Central memory CD8-positive, alpha-beta T cell (primary cell): Measurements from ENCODE around the gene KCNK16.

Experiments
- ATAC-seq: fragments of 150-1000 bp; cut with Tn5 transposase; replicated peaks from 2 replicates; pipeline ENCODE4 v1.10.0; 2022; ENCODE audit warnings: mild to moderate bottlenecking, moderate FRiP score, moderate number of reproducible peaks; ENCODE audit not compliant: poor library complexity, severe bottlenecking; ENCODE audit errors: extremely low read depth
- DNase-seq, 2 donors: peaks; one replicate each; pipeline ENCODE4 v3.0.0; 2021; ENCODE audit warnings: low spot score in 2 of 2
- H3K27ac Mint-ChIP-seq: one replicate; pipeline ENCODE4 v1.8.0; 2022; ENCODE audit warnings: low read depth, mild to moderate bottlenecking, moderate library complexity, mixed read lengths
- H3K27me3 Mint-ChIP-seq: one replicate; pipeline ENCODE4 v1.8.0; 2022; ENCODE audit warnings: mixed read lengths
- H3K36me3 Mint-ChIP-seq: one replicate; pipeline ENCODE4 v1.8.0; 2022; ENCODE audit warnings: mild to moderate bottlenecking, moderate library complexity, mixed read lengths; ENCODE audit not compliant: insufficient read depth
- H3K4me1 Mint-ChIP-seq: one replicate; pipeline ENCODE4 v1.8.0; 2022; ENCODE audit warnings: mixed read lengths
- H3K4me3 Mint-ChIP-seq: one replicate; pipeline ENCODE4 v1.8.0; 2022; ENCODE audit warnings: mild to moderate bottlenecking, moderate library complexity, mixed read lengths
- H3K9me3 Mint-ChIP-seq: one replicate; pipeline ENCODE4 v1.8.0; 2022; ENCODE audit warnings: mixed read lengths

The KCNK16 gene

GRCh38 chr6:39276379-39276995, 46.0 kb downstream of the KCNK16 start:
- ATAC-seq: no peak
- Mint-ChIP-seq H3K9me3 (no peaks in the 10 kb centered on the region), H3K27me3 (peaks cover 15% of the 10 kb centered on the region), H3K4me3 (no peak overlapping the region), H3K4me1 (no peaks in the 10 kb centered on the region), H3K36me3 (no peaks in the 10 kb centered on the region), H3K27ac (no peak overlapping the region)
- no peak for DNase-seq

GRCh38 chr6:39274903-39275302, 47.6 kb downstream of the KCNK16 start:
- no peak for ATAC-seq
- Mint-ChIP-seq H3K4me1 (no peaks in the 10 kb centered on the region), H3K9me3 (no peaks in the 10 kb centered on the region), H3K4me3 (no peak overlapping the region), H3K27me3 (peaks cover 9% of the 10 kb centered on the region), H3K27ac (no peak overlapping the region), H3K36me3 (no peaks in the 10 kb centered on the region)
- DNase-seq: no peak

DNA sequence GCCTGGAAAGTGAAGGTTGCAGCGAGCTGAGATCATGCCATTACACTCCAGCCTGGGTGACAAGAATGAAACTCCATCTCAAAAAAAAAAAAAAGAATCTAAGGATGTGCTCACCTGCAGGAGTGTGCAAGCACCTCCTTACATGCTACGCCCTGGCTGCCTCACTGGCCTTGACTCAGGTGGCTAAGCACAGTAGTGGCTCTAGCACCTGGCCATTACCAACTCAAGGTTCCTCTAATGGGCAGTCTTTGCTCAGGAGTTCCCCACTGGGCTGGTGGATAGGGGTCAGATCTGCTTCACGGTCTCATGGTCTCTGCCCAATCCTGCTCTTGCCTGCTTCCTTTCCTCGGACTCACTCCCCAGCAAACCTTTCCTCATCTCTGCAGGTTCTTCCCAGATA, 48.0 kb downstream of the KCNK16 start:
- Mint-ChIP-seq H3K27me3 (peaks cover 9% of the 10 kb centered on the region), H3K4me1 (no peaks in the 10 kb centered on the region), H3K36me3 (no peaks in the 10 kb centered on the region), H3K27ac (no peak overlapping the region), H3K4me3 (no peak overlapping the region), H3K9me3 (no peaks in the 10 kb centered on the region)
- ATAC-seq: no peak
- no peak for DNase-seq

GRCh38 chr6:39273406-39273821, 49.1 kb downstream of the KCNK16 start:
- H3K9me3 Mint-ChIP-seq: no peaks in the 10 kb centered on the region
- no peaks in the 10 kb centered on the region for H3K36me3 Mint-ChIP-seq
- ATAC-seq (no peak), DNase-seq (no peak)
- H3K27me3 Mint-ChIP-seq: peaks cover 9% of the 10 kb centered on the region
- H3K4me1 Mint-ChIP-seq: no peaks in the 10 kb centered on the region
- no peak overlapping the region for H3K27ac Mint-ChIP-seq
- H3K4me3 Mint-ChIP-seq: no peak overlapping the region

DNA sequence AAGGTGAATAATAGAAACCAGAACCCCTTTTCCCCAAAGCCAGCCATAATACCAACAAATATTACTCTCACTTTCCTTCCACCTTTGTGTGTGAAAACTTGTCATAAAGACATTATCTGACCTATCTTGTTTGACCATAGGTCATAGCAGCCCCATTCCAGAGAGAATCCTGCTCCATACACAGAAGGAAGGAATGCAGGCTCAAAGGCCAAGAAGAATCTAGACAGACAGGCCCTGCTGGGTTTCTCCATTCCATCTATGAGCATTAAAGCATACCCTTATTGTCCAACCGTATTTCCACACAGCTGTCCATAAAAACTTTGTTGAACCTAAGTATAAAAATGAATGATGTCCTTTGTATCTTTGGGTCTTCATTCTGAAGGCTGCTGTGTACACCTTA, 52.5 kb downstream of the KCNK16 start:
- H3K4me1 Mint-ChIP-seq: no peaks in the 10 kb centered on the region
- DNase-seq: no peak
- no peak for ATAC-seq
- peaks cover 9% of the 10 kb centered on the region for H3K27me3 Mint-ChIP-seq
- H3K9me3 Mint-ChIP-seq: no peaks in the 10 kb centered on the region
- no peak overlapping the region for H3K4me3 Mint-ChIP-seq
- H3K27ac Mint-ChIP-seq: no peak overlapping the region
- H3K36me3 Mint-ChIP-seq: no peaks in the 10 kb centered on the region

DNA sequence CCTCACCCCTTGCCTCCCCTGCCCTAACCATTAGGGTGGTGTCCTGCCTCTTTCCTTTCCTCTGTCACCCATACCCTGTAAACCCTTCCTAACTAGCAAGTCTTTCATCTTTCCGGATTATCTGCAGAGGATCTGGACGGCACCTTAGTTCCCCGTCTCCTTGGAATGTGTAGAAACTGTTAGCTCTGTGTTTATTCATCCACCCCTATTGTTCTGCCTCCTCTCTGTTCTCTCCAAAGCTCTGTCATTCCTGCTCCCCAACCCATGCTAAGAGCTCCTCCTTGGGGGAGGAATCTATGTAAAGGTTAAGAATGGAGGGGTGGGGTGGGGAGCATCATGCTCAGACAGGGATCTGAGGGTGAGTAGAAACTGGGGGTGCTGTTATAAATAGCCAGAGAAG, 53.8 kb downstream of the KCNK16 start:
- DNase-seq (no peak), ATAC-seq (no peak)
- H3K36me3 Mint-ChIP-seq: no peaks in the 10 kb centered on the region
- H3K27ac Mint-ChIP-seq: no peak overlapping the region
- H3K9me3 Mint-ChIP-seq: no peaks in the 10 kb centered on the region
- no peaks in the 10 kb centered on the region for H3K4me1 Mint-ChIP-seq
- peaks cover 5% of the 10 kb centered on the region for H3K27me3 Mint-ChIP-seq
- no peak overlapping the region for H3K4me3 Mint-ChIP-seq

DNA sequence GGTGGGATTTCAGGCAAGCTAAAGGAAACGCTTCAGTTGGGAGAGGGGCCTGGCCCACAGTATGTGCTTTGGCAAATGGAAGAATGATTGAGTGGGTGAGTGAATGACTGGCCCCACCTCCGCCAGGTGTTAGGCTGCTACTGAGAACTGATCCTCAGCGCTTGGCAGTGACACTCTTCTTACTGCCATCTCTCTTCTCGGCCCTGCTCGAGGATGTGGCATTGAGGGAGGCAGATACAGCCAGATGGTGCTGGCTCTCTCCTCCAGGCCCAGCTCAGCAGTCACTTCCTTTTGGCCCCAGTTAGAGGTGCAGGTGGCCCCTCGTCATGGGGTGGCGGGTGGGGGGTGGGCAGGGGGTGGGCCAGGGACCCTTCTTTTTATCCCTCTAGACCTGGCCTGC, 54.3 kb downstream of the KCNK16 start:
- H3K36me3 Mint-ChIP-seq: no peaks in the 10 kb centered on the region
- no peaks in the 10 kb centered on the region for H3K9me3 Mint-ChIP-seq
- DNase-seq (no peak), ATAC-seq (no peak)
- no peaks in the 10 kb centered on the region for H3K27me3 Mint-ChIP-seq
- no peak overlapping the region for H3K4me3 Mint-ChIP-seq
- H3K4me1 Mint-ChIP-seq: no peaks in the 10 kb centered on the region
- no peak overlapping the region for H3K27ac Mint-ChIP-seq

- ATAC-seq: no peak
These were observed 55.6 kb downstream of the KCNK16 start for GRCh38 chr6:39266782-39267355.

GRCh38 chr6:39266375-39266774, 56.1 kb downstream of the KCNK16 start:
- no peak overlapping the region for H3K27ac Mint-ChIP-seq
- H3K27me3 Mint-ChIP-seq: peaks cover 12% of the 10 kb centered on the region
- DNase-seq (no peak), ATAC-seq (no peak)
- H3K4me1 Mint-ChIP-seq: no peaks in the 10 kb centered on the region
- no peak overlapping the region for H3K4me3 Mint-ChIP-seq
- no peaks in the 10 kb centered on the region for H3K36me3 Mint-ChIP-seq
- no peaks in the 10 kb centered on the region for H3K9me3 Mint-ChIP-seq

More at GRCh38 chr6:39266782-39267355, 55.6 kb downstream of the KCNK16 start:
- H3K27me3 Mint-ChIP-seq: peaks cover 7% of the 10 kb centered on the region
- H3K4me3 Mint-ChIP-seq: no peak overlapping the region
- no peaks in the 10 kb centered on the region for H3K4me1 Mint-ChIP-seq
- no peak overlapping the region for H3K27ac Mint-ChIP-seq
- no peak for DNase-seq
- no peaks in the 10 kb centered on the region for H3K9me3 Mint-ChIP-seq
- H3K36me3 Mint-ChIP-seq: no peaks in the 10 kb centered on the region
